ENCODE data around the gene FAM228A. TPM values are rescaled to one million over a fixed set of nuclear protein-coding genes. Genes with fewer than 3 reads are reported as not detected.
A peak's percentile ranks its signal among the peaks of the same experiment; 100 is the strongest.

The FAM228A gene
- total RNA-seq, 6 donors from 2014 or later, result 0.17 to 3.1 (median 1.6) TPM

- H3K4me1 ChIP-seq, result no peaks in the 10 kb centered on the region
- no peak for ATAC-seq (ENCODE audit: low FRiP score in 2 of 2)
- H3K9me3 ChIP-seq, result no peaks in the 10 kb centered on the region
- DNase-seq, result peak in 1 of 2 donors; percentile 29
- no peaks in the 10 kb centered on the region for H3K27me3 ChIP-seq
- TF ChIP-seq POLR2AphosphoS5 (IDR thresholded peaks at IDR 0.05) (no peak), EP300 (IDR thresholded peaks at IDR 0.05) (no peak), POLR2A (IDR thresholded peaks at IDR 0.05) (no peak), CTCF (IDR thresholded peaks at IDR 0.05) (no peak)
- H3K27ac ChIP-seq, result no peak overlapping the region
- 94 to 98% methylated on average over 9 to 12 of the region's 12 CpGs for WGBS, 2 donors
- H3K36me3 ChIP-seq, result peaks cover 43 to 85% (median 67%) of the 10 kb centered on the region in 4 donors
- H3K4me3 ChIP-seq, result no peak overlapping the region
These were observed 29.7 kb downstream of the FAM228A start for GRCh38 chr2:24204505-24204904.

GRCh38 chr2:24205131-24205530 lies 30.3 kb downstream of the FAM228A start:
- TF ChIP-seq POLR2A (IDR thresholded peaks at IDR 0.05), result no peak
- no peak for TF ChIP-seq EP300 (IDR thresholded peaks at IDR 0.05)
- TF ChIP-seq CTCF (IDR thresholded peaks at IDR 0.05), result no peak
- TF ChIP-seq POLR2AphosphoS5 (IDR thresholded peaks at IDR 0.05), result no peak
- no peak overlapping the region for H3K4me3 ChIP-seq
- H3K9me3 ChIP-seq, result no peaks in the 10 kb centered on the region
- H3K27me3 ChIP-seq, result no peaks in the 10 kb centered on the region
- no peak overlapping the region for H3K27ac ChIP-seq
- no peak for DNase-seq
- no peaks in the 10 kb centered on the region for H3K4me1 ChIP-seq
- no peak for ATAC-seq (ENCODE audit: low FRiP score in 2 of 2)
- peaks cover 43 to 91% (median 71%) of the 10 kb centered on the region in 4 donors for H3K36me3 ChIP-seq
- WGBS, 2 donors, result 86 to 96% methylated on average over 4 of the region's 4 CpGs

- H3K36me3 ChIP-seq, result peaks cover 54 to 98% (median 82%) of the 10 kb centered on the region in 4 donors
- peak in 1 of 2 donors; percentile 54 for DNase-seq
These were observed 31.4 kb downstream of the FAM228A start for GRCh38 chr2:24206242-24206641.

GRCh38 chr2:24206714-24207113 lies 31.9 kb downstream of the FAM228A start:
- H3K27ac ChIP-seq, result no peak overlapping the region
- peaks cover 58 to 98% (median 87%) of the 10 kb centered on the region in 4 donors for H3K36me3 ChIP-seq
- ATAC-seq (ENCODE audit: low FRiP score in 2 of 2) (no peak), DNase-seq (no peak)
- no peaks in the 10 kb centered on the region for H3K27me3 ChIP-seq
- no peaks in the 10 kb centered on the region for H3K4me1 ChIP-seq
- no peaks in the 10 kb centered on the region for H3K9me3 ChIP-seq
- TF ChIP-seq POLR2A (IDR thresholded peaks at IDR 0.05) (no peak), CTCF (IDR thresholded peaks at IDR 0.05) (no peak), POLR2AphosphoS5 (IDR thresholded peaks at IDR 0.05) (no peak), EP300 (IDR thresholded peaks at IDR 0.05) (no peak)
- H3K4me3 ChIP-seq, result no peak overlapping the region
- WGBS, 2 donors, result 87 to 93% methylated on average over 8 of the region's 8 CpGs

More at GRCh38 chr2:24206242-24206641, 31.4 kb downstream of the FAM228A start:
- no peaks in the 10 kb centered on the region for H3K27me3 ChIP-seq
- no peak overlapping the region for H3K27ac ChIP-seq
- H3K4me1 ChIP-seq, result no peaks in the 10 kb centered on the region
- WGBS, 2 donors, result 90 to 98% methylated on average over 6 of the region's 6 CpGs
- TF ChIP-seq POLR2AphosphoS5 (IDR thresholded peaks at IDR 0.05) (no peak), CTCF (IDR thresholded peaks at IDR 0.05) (no peak), EP300 (IDR thresholded peaks at IDR 0.05) (no peak), POLR2A (IDR thresholded peaks at IDR 0.05) (no peak)
- ATAC-seq (ENCODE audit: low FRiP score in 2 of 2), result no peak
- H3K9me3 ChIP-seq, result no peaks in the 10 kb centered on the region
- no peak overlapping the region for H3K4me3 ChIP-seq

GRCh38 chr2:24207359-24207758 lies 32.5 kb downstream of the FAM228A start:
- Histone ChIP-seq H3K9me3 (no peaks in the 10 kb centered on the region), H3K36me3 (peaks cover 62 to 99% (median 92%) of the 10 kb centered on the region in 4 donors)
- TF ChIP-seq CTCF (IDR thresholded peaks at IDR 0.05), result no peak
- no peak for TF ChIP-seq POLR2AphosphoS5 (IDR thresholded peaks at IDR 0.05)
- no peak for TF ChIP-seq POLR2A (IDR thresholded peaks at IDR 0.05)
- no peak for TF ChIP-seq EP300 (IDR thresholded peaks at IDR 0.05)

More at GRCh38 chr2:24207359-24207758, 32.5 kb downstream of the FAM228A start:
- H3K4me3 ChIP-seq, result no peak overlapping the region
- DNase-seq (peak in 1 of 2 donors; percentile 37), ATAC-seq (ENCODE audit: low FRiP score in 2 of 2) (no peak)
- WGBS, 2 donors, result 87 to 95% methylated on average over 11 of the region's 11 CpGs
- H3K27me3 ChIP-seq, result no peaks in the 10 kb centered on the region
- H3K4me1 ChIP-seq, result no peaks in the 10 kb centered on the region
- no peak overlapping the region for H3K27ac ChIP-seq
